ENCODE results near the gene LRFN5.

GRCh38 chr14:41605550-41606281 lies 960 bp upstream of the LRFN5 start:
- TF ChIP-seq, protein P1, sequence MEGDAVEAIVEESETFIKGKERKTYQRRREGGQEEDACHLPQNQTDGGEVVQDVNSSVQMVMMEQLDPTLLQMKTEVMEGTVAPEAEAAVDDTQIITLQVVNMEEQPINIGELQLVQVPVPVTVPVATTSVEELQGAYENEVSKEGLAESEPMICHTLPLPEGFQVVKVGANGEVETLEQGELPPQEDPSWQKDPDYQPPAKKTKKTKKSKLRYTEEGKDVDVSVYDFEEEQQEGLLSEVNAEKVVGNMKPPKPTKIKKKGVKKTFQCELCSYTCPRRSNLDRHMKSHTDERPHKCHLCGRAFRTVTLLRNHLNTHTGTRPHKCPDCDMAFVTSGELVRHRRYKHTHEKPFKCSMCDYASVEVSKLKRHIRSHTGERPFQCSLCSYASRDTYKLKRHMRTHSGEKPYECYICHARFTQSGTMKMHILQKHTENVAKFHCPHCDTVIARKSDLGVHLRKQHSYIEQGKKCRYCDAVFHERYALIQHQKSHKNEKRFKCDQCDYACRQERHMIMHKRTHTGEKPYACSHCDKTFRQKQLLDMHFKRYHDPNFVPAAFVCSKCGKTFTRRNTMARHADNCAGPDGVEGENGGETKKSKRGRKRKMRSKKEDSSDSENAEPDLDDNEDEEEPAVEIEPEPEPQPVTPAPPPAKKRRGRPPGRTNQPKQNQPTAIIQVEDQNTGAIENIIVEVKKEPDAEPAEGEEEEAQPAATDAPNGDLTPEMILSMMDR (conservative IDR thresholded peaks at IDR 0.05 in 1 of 2, IDR thresholded peaks at IDR 0.05 in 1 of 2; ENCODE audit: low read depth in 1 of 2, low read length in 2 of 2), result no peak
- TF ChIP-seq EZH2 (IDR thresholded peaks at IDR 0.05; ENCODE audit: low read length, missing control alignments), result no peak
